ENCODE data around the gene NOSIP. TPM values are rescaled to one million over a fixed set of nuclear protein-coding genes. Genes with fewer than 3 reads are reported as not detected.

The NOSIP gene
- total RNA-seq, 1 donor from 2014 or later = 172 TPM

GRCh38 chr19:49595819-49596404 lies 15.6 kb upstream of the NOSIP start:
- intact Hi-C loops (cut with micrococcal nuclease) = no loop called here

- intact Hi-C loops (cut with micrococcal nuclease) = loop anchor here (5.0 kb wide), 1 partner anchor 282 kb away; the partner anchor contains the start of genes AKT1S1 and TBC1D17
Measured at GRCh38 chr19:49594993-49595818, 14.8 kb upstream of the NOSIP start.

GRCh38 chr19:49594157-49594992 lies 14.0 kb upstream of the NOSIP start:
- intact Hi-C loops (cut with micrococcal nuclease) = loop anchor here (5.0 kb wide), 1 partner anchor 283 kb away; the partner anchor contains the start of genes AKT1S1 and TBC1D17

- intact Hi-C loops (cut with micrococcal nuclease) = loop anchor here (1.0 to 5.0 kb wide), 3 partner anchors 47 to 284 kb away; partner anchors contain the start of genes AKT1S1, RRAS and TBC1D17
Measured at GRCh38 chr19:49593233-49594113, 13.1 kb upstream of the NOSIP start.

- intact Hi-C loops (cut with micrococcal nuclease) = loop anchor here (1.0 to 5.0 kb wide), 3 partner anchors 48 to 285 kb away; partner anchors contain the start of genes AKT1S1, RRAS and TBC1D17
Measured at GRCh38 chr19:49592486-49593232, 12.3 kb upstream of the NOSIP start.

DNA sequence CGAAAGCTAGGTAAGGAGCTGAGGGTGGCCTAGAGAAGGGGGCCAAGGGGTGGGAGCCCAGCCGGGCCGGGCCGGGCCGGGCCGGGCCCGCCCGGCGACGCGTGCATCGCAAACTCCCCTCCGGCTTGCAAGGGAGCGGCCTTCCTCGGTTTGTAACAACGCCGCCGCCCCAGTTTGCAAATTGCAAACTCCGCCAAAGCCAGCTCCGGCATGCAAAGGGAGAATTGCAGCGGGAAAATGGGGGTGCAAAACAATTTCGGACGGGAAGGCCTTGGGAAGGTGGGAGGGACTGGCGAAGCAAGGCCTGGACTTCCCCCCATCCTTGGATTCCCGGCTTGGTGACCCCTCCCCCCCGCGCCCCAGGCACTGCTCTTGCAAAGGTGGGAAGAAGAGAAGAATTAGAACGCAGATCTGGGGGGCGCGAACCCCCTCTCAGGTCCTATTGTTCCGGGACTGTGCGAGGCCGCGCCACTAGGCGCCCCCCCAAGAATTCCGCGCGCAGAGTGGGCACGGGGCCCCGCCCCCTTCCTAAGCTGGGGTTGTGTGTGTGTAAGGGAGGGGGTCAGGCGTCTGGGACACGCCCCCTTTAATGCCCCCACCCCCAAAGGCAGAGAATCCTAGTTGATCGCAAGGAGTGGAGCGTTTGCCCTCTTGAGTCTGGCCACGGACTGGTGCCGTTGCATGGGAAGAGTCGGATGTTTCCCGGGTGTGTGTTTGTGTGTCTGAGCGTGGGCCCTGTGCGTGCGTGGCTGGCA lies 11.6 kb upstream of the NOSIP start:
- intact Hi-C loops (cut with micrococcal nuclease) = loop anchor here (5.0 kb wide), 1 partner anchor 285 kb away; the partner anchor contains the start of genes AKT1S1 and TBC1D17

DNA sequence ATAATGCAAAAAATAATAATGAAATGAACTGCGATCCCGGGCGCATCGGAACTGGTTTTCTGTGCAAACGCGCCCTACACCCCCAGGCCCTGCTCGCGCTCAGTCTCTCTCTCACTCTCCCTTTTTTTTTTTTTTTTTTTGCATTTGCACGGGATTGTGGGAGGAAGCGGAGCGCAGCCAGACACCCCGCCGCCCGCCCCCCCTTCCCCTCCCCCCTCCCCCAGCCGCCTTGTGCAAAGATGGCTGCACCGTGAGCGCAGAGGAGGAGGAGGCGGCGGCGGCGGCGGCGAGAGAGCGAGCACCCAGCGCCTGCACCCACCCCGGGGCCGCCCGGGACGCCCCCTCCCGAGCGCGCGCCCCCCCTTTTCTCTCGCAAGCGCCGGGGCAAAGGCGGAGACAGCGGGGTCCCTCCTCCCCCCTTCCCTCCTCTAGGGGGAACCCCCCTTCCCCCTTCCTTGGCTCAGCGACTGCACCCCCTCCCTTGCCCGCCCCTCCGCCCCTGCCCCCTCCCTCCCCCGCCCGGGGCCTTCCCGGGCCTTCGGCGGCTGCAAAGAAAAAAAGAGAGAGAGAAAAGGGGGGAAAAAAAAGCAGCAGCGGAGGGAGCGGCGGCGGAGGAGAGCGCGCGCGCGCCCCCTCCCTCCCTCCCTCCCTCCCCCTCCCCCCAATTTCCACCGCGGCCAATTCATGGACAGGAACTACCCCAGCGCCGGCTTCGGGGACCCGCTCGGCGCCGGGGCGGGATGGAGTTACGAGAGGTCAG lies 10.8 kb upstream of the NOSIP start, which contains the start of gene PRR12:
Gene PRR12, plus strand, starts transcription at position 212 of the 760 bp plus-strand sequence. Its CDS starts 473 bp downstream, at position 685.
- intact Hi-C loops (cut with micrococcal nuclease) = loop anchor here (1.0 to 5.0 kb wide), 3 partner anchors 11 to 286 kb away; partner anchors contain the start of genes AKT1S1, NOSIP and TBC1D17

DNA sequence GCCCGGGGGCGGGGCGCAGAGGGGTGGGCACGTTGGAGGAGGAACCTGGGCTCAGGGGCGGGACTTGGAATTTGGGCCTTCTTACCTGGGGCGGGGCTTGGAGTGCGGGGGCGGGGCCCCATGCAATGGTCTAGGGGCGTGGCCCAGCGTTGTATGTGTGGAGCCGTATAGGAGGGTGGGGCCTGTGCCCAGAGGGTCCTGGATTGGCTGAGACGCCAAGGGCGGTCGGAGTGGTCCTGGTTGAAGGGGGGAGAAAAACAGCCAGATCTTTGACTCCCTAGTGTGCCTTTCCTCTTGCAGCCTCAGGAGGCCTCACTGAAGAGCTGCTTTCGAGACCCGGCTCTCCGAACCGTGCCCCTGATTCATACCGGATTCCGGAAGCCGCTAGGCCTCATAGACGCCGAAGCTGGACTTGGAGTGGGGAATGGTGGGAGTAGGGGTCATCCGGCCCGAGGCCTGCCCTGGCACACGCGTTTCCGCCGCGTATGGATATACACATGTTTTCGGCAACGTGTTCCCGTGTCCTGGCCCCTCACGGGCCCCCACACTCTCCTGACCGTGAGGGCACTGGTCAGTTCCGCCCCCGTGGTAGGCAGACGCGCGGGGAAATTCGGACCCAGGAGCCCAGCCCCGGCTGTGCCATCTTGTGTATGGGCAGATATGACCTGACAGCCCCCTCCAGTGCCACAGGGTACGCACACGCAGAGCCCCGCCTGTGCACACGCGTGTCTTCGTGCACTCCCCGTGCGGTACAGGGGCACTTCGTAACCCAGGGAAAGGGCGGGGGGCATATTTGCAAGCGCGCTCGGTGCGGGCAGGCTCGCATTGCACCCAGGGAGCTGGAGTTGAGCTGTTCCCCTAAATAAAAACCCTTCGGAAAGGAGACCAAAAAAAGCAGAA lies 10.0 kb upstream of the NOSIP start:
- intact Hi-C loops (cut with micrococcal nuclease) = loop anchor here (1.0 to 5.0 kb wide), 3 partner anchors 10 to 287 kb away; partner anchors contain the start of genes AKT1S1, NOSIP and TBC1D17

DNA sequence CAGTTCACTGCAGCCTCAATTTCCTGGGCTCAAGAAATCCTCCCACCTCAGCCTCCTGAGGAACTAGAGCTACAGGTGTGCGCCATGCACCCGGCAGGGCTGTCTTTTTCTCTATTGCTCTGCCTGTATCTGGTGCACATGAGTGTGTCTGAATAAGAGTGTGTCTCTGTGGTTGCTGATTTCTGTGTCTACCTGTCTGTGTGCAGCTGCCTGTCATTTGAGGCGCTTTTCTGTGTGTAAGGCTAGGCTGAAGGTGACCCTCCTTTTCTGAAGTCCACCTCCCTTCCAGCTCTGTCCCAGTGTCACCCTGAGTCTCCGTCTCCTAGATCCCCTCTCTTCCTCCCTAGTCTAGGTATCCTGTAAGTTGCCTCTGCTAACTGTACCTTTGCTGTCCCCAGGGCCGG lies 9.1 kb upstream of the NOSIP start:
- intact Hi-C loops (cut with micrococcal nuclease) = no loop called here

DNA sequence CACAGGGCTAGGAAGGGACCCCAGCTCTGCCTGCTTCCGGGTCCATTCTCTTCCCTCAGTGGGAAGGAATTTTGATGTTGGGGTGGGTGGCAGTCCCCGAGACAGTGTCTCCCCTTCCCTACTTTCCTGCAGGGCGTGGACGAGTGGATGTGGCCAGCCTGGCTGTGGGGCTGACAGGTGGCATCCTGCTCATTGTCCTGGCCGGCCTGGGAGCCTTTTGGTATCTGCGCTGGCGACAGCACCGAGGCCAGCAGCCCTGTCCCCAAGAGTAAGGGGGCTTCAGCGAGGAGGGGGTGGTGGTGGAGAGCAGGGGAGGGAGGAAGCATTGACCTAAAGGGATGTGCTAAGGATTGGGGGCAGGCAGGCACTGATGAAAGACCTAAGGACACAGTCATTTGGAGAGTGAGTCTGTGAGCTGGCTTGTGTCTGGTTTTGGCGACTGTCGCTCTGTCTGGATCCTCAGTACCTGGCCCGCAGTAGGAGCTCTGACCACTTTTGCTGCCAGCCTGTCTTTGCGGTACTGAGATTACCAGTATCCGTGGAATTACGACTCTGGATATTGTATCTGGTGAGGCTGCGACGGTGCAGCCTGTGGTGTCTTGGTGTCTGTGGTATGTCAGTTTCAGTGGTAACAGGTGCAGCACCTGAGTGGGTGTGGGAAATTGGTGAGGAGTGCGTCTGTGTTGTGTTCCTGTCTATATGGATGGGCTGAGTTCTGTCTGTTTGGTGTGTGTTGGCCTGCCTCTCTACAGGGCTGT lies 8.2 kb upstream of the NOSIP start:
- intact Hi-C loops (cut with micrococcal nuclease) = no loop called here

DNA sequence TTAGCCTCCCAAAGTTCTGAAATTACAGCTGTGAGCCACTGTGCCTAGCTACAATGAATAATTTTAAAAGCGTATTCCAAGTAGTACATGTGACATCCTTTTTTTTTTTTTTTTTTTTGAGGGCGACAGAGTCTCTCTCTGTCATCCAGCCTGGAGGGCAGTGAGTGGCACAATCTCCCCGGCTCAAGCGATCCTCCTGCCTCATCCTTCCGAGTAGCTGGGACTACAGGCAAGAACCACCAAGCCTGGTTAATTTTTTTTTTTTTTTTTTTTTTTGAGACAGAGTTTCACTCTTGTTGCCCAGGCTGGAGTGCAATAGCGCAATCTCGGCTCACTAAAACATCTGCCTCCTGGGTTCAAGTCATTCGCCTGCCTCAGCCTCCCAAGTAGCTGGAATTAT lies 6.9 kb upstream of the NOSIP start:
- intact Hi-C loops (cut with micrococcal nuclease) = no loop called here

- intact Hi-C loops (cut with micrococcal nuclease) = no loop called here
Measured at GRCh38 chr19:49585023-49585422, 4.7 kb upstream of the NOSIP start.

DNA sequence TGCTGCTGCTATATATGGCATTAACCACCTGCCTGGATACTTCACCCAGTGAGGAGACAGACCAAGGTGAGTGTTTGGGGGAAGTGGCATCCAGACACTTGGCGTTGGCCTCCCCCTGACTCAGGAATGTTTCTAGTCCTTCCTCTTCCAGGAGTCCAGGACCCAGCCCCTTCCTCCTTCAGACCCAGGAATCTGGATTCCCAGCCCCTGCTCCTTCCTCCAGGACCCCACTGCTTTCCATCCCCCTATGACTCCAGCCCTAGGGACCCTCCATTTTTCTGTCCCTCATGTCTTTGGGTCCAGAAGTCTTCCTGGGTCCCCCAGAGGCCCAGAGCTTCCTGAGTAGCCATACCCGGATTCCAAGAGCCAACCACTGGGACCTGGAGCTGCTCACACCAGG lies 2.9 kb upstream of the NOSIP start:
- intact Hi-C loops (cut with micrococcal nuclease) = no loop called here

- intact Hi-C loops (cut with micrococcal nuclease) = no loop called here
Measured at GRCh38 chr19:49581007-49581508, 702 bp upstream of the NOSIP start, which contains the start of gene PRRG2. TSS of gene PRRG2 (plus strand) at chr19:49581316. CDS start at chr19:49583220, 1,904 bp downstream.

GRCh38 chr19:49579947-49580263 lies 451 bp downstream of the NOSIP start:
- intact Hi-C loops (cut with micrococcal nuclease) = loop anchor here (1.0 kb wide), 2 partner anchors 10 to 60 kb away; partner anchors contain the start of gene RRAS

DNA sequence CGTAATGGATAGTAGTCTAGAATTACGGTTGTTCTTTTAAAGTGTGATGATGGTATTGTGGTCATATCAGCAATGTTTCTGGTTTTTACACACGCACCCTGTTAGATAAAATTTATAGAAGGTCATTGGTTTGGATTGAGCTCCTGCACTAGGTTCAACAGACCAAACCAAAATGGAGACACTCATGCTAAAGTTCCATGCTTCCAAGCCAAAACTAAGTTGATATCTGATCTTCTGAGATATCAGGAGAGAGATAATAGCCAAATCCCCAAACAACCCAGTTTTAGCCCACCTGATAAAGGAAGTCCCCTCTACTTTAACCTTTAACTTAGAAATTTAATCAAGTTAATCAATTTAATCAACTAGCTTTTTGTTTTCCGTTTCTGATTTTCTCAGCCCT lies 1.2 kb downstream of the NOSIP start:
- intact Hi-C loops (cut with micrococcal nuclease) = no loop called here

All from T-helper 2 cell treated with Interferon-gamma antibody and Interleukin-4, amounts not matched to agents 100 ng/mL and 5 ng/mL, for 36 hours (primary cell).